ENCODE measurements around the gene ARL2. TPM values are rescaled to one million over a fixed set of nuclear protein-coding genes. Genes with fewer than 3 reads are reported as not detected.
A peak's percentile ranks its signal among the peaks of the same experiment; 100 is the strongest.
"Not testable (repeated sequence)": the region's sequence is repeated elsewhere in the genome, so short reads cannot be mapped to it uniquely, and the experiment has no call there.

Gene ARL2
- total RNA-seq, 1 experiment from 2014 or later, result 140 TPM

- no peak for DNase-seq (ENCODE audit: low read depth)
- in situ Hi-C loops (cut with HindIII; ENCODE audit: low pct_unique_long_range_greater_than_20kb, low sequenced_read_pairs), result no loop called here
Measured at GRCh38 chr11:65002706-65003105, 11.3 kb upstream of the ARL2 start.

- no peak for DNase-seq (ENCODE audit: low read depth)
- in situ Hi-C loops (cut with HindIII; ENCODE audit: low pct_unique_long_range_greater_than_20kb, low sequenced_read_pairs), result no loop called here
Measured at GRCh38 chr11:65003282-65003681, 10.7 kb upstream of the ARL2 start.

- DNase-seq (ENCODE audit: low read depth); in situ Hi-C loops (cut with HindIII; ENCODE audit: low pct_unique_long_range_greater_than_20kb, low sequenced_read_pairs): not testable (repeated sequence)
Measured at GRCh38 chr11:65003968-65004367, 10.0 kb upstream of the ARL2 start.

DNA sequence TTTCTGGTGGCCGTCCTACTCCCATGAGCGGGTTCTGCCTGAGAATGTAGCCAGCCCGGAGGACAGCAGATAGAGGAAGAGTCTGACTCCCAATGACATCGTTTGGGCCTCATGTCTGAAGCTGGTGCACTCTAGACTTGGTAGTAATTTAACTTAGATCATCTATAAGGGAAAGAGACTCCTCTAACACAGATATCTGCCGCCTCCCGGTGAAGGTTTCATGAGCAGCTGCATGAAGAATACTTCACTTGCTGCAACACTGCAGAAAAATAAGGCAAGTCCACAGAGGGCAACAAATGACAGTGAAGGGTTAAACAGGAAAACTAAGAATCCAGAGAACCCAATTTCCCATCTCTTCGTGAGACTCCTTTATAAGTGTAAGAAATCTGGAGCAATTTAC lies 5.9 kb upstream of the ARL2 start:
- in situ Hi-C loops (cut with HindIII; ENCODE audit: low pct_unique_long_range_greater_than_20kb, low sequenced_read_pairs), result no loop called here
- DNase-seq (ENCODE audit: low read depth), result no peak

DNA sequence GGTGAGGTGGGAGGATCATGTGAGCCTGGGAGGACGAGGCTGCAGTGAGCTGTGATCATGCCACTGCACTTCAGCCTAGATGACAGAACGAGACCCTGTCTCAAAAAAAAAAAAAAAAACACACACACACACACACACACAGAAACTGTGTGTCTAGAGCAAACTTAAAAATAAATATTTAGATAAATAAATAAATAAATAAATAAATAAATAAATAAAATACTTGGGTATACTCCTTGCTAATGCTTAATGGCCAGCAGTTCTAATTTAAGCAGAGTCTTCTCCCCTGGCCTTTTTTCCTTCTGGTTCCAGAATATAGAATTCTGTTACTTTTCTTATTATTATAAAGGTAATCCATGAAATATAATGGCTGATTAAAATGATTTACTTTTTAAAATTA lies 5.1 kb upstream of the ARL2 start:
- in situ Hi-C loops (cut with HindIII; ENCODE audit: low pct_unique_long_range_greater_than_20kb, low sequenced_read_pairs), result no loop called here
- no peak for DNase-seq (ENCODE audit: low read depth)

- peak; percentile 82 for DNase-seq (ENCODE audit: low read depth)
- in situ Hi-C loops (cut with HindIII; ENCODE audit: low pct_unique_long_range_greater_than_20kb, low sequenced_read_pairs), result no loop called here
Measured at GRCh38 chr11:65013130-65013887, 651 bp upstream of the ARL2 start.

DNA sequence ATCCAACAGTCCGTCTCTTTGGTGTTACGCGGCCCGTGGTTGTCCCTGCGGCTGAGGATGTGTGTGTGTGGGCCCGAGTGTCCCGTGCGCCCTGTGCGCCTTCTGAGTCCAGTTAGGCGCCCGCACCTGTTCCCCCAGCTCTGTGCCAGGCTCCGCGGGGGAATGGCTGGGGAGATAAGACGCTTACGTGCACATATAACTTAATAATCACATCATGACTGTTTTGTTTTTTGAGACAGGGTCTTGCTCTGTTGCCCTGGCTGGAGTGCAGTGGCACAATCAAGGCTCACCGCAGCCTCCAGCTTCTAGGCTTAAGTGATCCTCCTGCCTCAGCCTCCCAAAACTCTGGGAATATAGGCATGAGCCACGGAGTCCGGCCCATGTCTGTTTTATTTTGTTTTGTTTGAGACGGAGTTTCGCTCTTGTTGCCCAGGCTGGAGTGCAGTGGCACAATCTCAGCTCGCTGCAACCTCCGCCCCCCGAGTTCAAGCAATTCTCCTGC lies 817 bp downstream of the ARL2 start:
- in situ Hi-C loops (cut with HindIII; ENCODE audit: low pct_unique_long_range_greater_than_20kb, low sequenced_read_pairs), result no loop called here
- no peak for DNase-seq (ENCODE audit: low read depth)

DNA sequence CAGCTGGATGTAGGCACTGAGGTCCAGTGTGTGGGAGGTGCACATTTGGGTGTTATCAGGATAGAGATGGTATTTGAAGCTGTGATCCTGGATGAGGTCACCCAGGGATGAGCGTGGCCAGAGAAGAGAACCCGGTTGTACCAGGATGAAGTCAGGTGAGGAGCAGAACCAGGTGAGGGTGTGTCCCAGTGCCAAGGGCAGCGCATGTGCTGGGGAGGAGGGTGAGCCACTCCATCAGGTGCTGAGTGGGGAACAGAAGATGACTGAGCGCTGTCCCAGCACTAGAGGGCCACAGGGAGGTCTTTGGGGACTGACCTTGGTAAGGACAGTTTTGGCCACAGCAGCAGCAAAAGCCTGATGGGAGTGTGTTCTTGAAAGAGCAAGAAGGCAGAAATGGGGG lies 2.7 kb downstream of the ARL2 start:
- no peak for DNase-seq (ENCODE audit: low read depth)
- in situ Hi-C loops (cut with HindIII; ENCODE audit: low pct_unique_long_range_greater_than_20kb, low sequenced_read_pairs), result no loop called here

DNA sequence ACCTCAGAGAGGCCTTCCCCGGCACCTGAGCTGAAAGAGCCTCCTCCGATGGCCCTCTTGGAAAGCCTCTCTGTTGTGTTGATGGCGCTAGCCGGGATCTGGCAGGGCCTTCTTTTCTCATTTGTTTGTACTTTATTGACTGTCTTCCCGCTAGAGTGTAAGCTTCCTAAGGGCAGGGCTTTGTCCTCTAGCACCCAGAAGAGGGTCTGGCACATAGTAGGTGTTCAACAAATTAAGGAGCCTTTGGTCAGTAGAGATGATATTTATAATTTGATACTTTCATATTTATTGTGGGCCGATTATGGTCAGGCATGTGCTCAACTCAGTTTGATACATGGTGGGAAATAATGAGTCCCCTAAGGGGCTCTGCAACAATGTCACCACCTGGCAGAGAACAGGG lies 4.0 kb downstream of the ARL2 start:
- in situ Hi-C loops (cut with HindIII; ENCODE audit: low pct_unique_long_range_greater_than_20kb, low sequenced_read_pairs), result no loop called here
- DNase-seq (ENCODE audit: low read depth), result no peak

- in situ Hi-C loops (cut with HindIII; ENCODE audit: low pct_unique_long_range_greater_than_20kb, low sequenced_read_pairs), result no loop called here
- no peak for DNase-seq (ENCODE audit: low read depth)
Measured at GRCh38 chr11:65019824-65020223, 5.9 kb downstream of the ARL2 start.

DNA sequence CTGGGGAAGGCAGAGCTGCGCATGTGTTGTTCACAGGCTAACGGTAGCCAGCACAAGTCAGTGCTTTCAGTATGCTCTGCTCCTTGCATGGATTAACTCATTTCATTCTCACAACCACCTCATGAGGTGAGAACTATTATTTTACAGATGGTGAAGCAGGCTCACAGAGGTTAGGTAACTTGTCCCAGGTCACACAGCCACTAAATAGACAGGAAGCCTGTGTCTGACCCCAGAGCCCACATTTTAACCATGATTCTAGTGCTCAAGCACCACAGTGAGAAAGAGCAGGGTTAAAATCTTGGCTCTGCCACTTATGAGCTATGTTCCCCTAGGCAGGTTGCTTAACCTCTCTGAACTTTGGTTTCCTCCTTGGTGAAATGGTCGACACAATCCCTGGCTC lies 7.0 kb downstream of the ARL2 start:
- in situ Hi-C loops (cut with HindIII; ENCODE audit: low pct_unique_long_range_greater_than_20kb, low sequenced_read_pairs), result no loop called here
- DNase-seq (ENCODE audit: low read depth), result no peak

GRCh38 chr11:65021509-65021908 lies 7.5 kb downstream of the ARL2 start:
- in situ Hi-C loops (cut with HindIII; ENCODE audit: low pct_unique_long_range_greater_than_20kb, low sequenced_read_pairs), result no loop called here
- no peak for DNase-seq (ENCODE audit: low read depth)

GRCh38 chr11:65023502-65023901 lies 9.5 kb downstream of the ARL2 start:
- in situ Hi-C loops (cut with HindIII; ENCODE audit: low pct_unique_long_range_greater_than_20kb, low sequenced_read_pairs), result not testable (repeated sequence)

DNA sequence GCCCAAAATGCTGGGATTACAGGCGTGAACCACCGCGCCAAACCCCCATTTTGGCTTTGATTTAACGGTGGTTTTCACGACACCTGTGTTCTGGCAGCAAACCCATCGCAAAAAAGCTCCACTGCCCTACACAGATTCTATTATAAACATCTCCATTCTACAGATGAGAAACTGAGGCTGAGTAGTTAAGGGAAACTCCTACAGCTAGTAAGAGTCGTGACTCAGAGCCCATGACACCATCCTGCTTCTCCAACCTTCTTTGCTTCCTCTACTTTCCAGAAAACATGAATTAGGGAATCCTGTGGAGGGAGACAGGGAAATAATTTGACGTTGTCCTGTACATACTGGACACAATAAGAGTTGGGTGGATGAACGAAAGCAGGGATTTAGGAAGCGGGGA lies 12.8 kb downstream of the ARL2 start:
- in situ Hi-C loops (cut with HindIII; ENCODE audit: low pct_unique_long_range_greater_than_20kb, low sequenced_read_pairs), result no loop called here
- DNase-seq (ENCODE audit: low read depth), result no peak

More at GRCh38 chr11:65023502-65023901, 9.5 kb downstream of the ARL2 start:
- DNase-seq (ENCODE audit: low read depth), result not testable (repeated sequence)

DNA sequence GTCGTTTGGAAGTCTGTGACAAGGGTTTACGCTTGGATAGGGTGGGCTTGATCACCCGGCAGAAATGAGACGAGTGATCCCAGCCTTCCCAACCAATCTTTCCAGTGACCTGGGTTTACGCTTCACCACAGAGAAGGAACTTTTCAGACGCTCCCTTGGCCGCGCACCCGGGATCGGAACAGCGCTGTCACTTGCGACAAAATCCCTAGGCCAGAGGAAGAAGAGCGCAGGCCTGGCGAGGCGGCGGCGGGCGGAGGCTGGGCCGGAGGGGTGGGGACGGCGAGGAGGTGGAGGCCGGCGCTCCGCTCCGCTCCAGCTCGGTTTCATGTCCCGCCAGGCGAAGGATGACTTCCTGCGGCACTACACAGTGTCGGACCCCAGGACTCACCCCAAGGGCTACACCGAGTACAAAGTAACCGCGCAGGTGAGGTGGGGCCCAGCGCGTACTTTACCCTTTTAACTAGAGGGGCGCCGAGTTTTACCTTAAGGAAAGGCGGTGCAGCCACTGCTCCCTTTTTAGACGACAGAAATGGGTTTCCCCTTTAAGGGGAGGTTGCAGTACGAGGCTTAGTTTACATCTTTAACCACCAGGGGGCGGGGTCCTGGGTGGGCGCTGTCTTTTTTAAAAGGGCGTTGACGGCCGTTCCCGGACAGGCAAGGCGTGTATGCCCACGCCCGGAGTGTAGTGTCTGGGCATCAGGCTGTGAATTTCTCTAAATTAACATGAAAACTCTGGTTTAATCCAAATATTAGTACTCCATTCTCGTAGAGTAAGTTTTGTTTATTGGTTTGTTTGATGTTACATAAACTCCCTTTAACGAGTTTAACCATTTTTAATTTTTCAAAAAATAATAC lies 13.5 kb downstream of the ARL2 start, which contains the start of gene SNX15:
TSS of gene SNX15 (plus strand) at position 227 of the 855 bp plus-strand sequence. CDS start at position 326, 99 bp downstream.
- in situ Hi-C loops (cut with HindIII; ENCODE audit: low pct_unique_long_range_greater_than_20kb, low sequenced_read_pairs), result no loop called here
- peak; percentile 92 for DNase-seq (ENCODE audit: low read depth)

DNA sequence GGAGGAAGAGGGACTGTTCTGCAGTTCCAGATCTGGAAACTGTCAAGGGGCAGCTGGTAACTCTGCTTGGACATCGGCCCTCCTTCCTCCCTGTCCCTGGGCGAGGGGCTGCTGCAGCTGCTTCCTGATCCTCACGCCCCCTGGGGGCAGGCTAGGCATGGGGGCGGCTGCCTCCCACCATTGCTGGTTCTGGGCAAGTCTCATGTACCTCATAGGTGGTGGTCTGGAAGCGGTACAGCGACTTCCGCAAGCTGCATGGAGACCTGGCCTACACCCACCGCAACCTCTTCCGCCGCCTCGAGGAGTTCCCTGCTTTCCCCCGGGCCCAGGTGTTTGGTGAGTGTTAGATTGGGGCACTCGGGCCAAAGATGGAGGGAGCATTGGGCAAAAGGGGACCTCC lies 18.3 kb downstream of the ARL2 start:
- DNase-seq (ENCODE audit: low read depth), result no peak
- in situ Hi-C loops (cut with HindIII; ENCODE audit: low pct_unique_long_range_greater_than_20kb, low sequenced_read_pairs), result no loop called here

- in situ Hi-C loops (cut with HindIII; ENCODE audit: low pct_unique_long_range_greater_than_20kb, low sequenced_read_pairs), result no loop called here
- DNase-seq (ENCODE audit: low read depth), result no peak
Measured at GRCh38 chr11:65034423-65034822, 20.5 kb downstream of the ARL2 start.

GRCh38 chr11:65035579-65035978 lies 21.6 kb downstream of the ARL2 start:
- in situ Hi-C loops (cut with HindIII; ENCODE audit: low pct_unique_long_range_greater_than_20kb, low sequenced_read_pairs), result no loop called here
- no peak for DNase-seq (ENCODE audit: low read depth)

DNA sequence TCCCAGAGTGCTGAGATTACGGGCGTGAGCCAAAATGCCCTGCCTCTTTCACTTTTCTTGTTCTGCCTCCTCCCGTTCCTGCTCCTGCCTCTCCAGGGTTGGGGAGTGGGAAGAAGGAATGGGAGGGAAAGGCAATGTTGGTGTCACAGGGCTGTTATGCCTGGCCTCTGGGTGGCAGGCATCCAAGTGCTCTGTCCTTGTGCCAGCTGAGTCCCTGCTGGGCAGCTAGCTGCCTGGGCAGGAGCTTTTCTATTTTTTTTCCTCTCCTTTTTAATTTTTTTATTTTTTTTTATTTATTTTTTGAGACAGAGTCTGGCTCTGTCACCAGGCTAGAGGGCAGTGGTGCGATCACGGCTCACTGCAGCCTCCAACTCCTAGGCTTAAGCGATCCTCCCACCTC lies 23.0 kb downstream of the ARL2 start:
- in situ Hi-C loops (cut with HindIII; ENCODE audit: low pct_unique_long_range_greater_than_20kb, low sequenced_read_pairs), result no loop called here
- DNase-seq (ENCODE audit: low read depth), result no peak
